Breast epithelium (tissue), 3 donors: Measurements from ENCODE around the gene RALGAPA1.

Experiments
- POLR2A ChIP-seq: fragments of 450-650 bp; IDR thresholded peaks from one replicate; pipeline ENCODE4 v1.6.1; 2016; ENCODE audit warnings: antibody characterized with exemption, mild to moderate bottlenecking, moderate library complexity
- POLR2AphosphoS5 ChIP-seq, 3 donors: sonication (generic); formaldehyde crosslinking; IDR thresholded peaks; one replicate each; pipeline ENCODE4 v1.6.1; 2017; ENCODE audit warnings: antibody characterized with exemption in 3 of 3
- TF ChIP-seq, protein P1 (sequence below), 3 donors: fragments of 450-650 bp; IDR thresholded peaks; one replicate each; pipeline ENCODE4 v1.5.1; 2016 to 2017; ENCODE audit warnings: antibody characterized with exemption in 3 of 3, mild to moderate bottlenecking in 3 of 3, moderate library complexity in 3 of 3

DNA sequence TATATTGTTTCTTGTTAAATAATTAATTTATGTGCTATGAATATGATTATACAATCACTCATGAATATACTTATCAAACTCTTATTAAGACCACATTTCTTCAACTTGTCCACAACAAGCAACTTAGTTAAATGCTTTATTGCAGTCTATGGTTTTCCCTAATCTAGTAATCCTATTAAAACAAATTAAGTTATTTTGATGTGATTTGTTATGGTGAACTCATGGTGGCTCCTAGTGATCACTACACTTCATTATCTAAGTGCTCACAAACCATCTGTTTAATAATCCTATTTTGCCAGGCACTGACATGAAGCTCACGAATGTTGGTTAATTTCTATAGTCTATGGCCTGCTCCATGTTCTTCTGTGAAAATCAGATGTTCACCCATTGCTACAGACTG is 232.2 kb downstream of the RALGAPA1 start:
- TF ChIP-seq POLR2A (no peak), POLR2AphosphoS5 (IDR thresholded peaks at IDR 0.05) (no peak)
- TF ChIP-seq, protein P1, sequence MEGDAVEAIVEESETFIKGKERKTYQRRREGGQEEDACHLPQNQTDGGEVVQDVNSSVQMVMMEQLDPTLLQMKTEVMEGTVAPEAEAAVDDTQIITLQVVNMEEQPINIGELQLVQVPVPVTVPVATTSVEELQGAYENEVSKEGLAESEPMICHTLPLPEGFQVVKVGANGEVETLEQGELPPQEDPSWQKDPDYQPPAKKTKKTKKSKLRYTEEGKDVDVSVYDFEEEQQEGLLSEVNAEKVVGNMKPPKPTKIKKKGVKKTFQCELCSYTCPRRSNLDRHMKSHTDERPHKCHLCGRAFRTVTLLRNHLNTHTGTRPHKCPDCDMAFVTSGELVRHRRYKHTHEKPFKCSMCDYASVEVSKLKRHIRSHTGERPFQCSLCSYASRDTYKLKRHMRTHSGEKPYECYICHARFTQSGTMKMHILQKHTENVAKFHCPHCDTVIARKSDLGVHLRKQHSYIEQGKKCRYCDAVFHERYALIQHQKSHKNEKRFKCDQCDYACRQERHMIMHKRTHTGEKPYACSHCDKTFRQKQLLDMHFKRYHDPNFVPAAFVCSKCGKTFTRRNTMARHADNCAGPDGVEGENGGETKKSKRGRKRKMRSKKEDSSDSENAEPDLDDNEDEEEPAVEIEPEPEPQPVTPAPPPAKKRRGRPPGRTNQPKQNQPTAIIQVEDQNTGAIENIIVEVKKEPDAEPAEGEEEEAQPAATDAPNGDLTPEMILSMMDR (IDR thresholded peaks at IDR 0.05): no peak
